ENCODE results near the gene CDCP1.

Gene CDCP1

GRCh38 chr3:45169125-45169904, 23.1 kb upstream of the CDCP1 start:
- Histone ChIP-seq H3K4me1 (ENCODE audit: insufficient read depth, low read length) (peaks cover 26% of the 10 kb centered on the region), H3K27ac (ENCODE audit: low read depth, low read length) (no peak overlapping the region), H3K36me3 (ENCODE audit: insufficient read depth, low read length) (no peaks in the 10 kb centered on the region), H3K9me3 (ENCODE audit: low read length) (no peaks in the 10 kb centered on the region), H3K27me3 (ENCODE audit: control insufficient read depth in 1 of 2, insufficient read depth in 2 of 2, low read length in 2 of 2) (no peaks in the 10 kb centered on the region), H3K9ac (ENCODE audit: low read length) (no peak overlapping the region), H3K4me3 (ENCODE audit: low read depth in 1 of 2, low read length in 2 of 2) (no peak overlapping the region)

GRCh38 chr3:45168451-45168850, 22.3 kb upstream of the CDCP1 start:
- Histone ChIP-seq H3K4me1 (ENCODE audit: insufficient read depth, low read length) (peaks cover 17% of the 10 kb centered on the region), H3K27ac (ENCODE audit: low read depth, low read length) (no peak overlapping the region), H3K36me3 (ENCODE audit: insufficient read depth, low read length) (no peaks in the 10 kb centered on the region)

GRCh38 chr3:45167011-45167911, 21.1 kb upstream of the CDCP1 start:
- no peaks in the 10 kb centered on the region for H3K36me3 ChIP-seq (ENCODE audit: insufficient read depth, low read length)
- no peaks in the 10 kb centered on the region for H3K9me3 ChIP-seq (ENCODE audit: low read length)
- H3K27ac ChIP-seq (ENCODE audit: low read depth, low read length), result no peak overlapping the region
- H3K9ac ChIP-seq (ENCODE audit: low read length), result no peak overlapping the region
- peaks cover 14% of the 10 kb centered on the region for H3K4me1 ChIP-seq (ENCODE audit: insufficient read depth, low read length)
- no peaks in the 10 kb centered on the region for H3K27me3 ChIP-seq (ENCODE audit: control insufficient read depth in 1 of 2, insufficient read depth in 2 of 2, low read length in 2 of 2)
- no peak overlapping the region for H3K4me3 ChIP-seq (ENCODE audit: low read depth in 1 of 2, low read length in 2 of 2)

More at GRCh38 chr3:45168451-45168850, 22.3 kb upstream of the CDCP1 start:
- H3K9me3 ChIP-seq (ENCODE audit: low read length), result no peaks in the 10 kb centered on the region
- H3K9ac ChIP-seq (ENCODE audit: low read length), result no peak overlapping the region
- H3K4me3 ChIP-seq (ENCODE audit: low read depth in 1 of 2, low read length in 2 of 2), result no peak overlapping the region
- no peaks in the 10 kb centered on the region for H3K27me3 ChIP-seq (ENCODE audit: control insufficient read depth in 1 of 2, insufficient read depth in 2 of 2, low read length in 2 of 2)

DNA sequence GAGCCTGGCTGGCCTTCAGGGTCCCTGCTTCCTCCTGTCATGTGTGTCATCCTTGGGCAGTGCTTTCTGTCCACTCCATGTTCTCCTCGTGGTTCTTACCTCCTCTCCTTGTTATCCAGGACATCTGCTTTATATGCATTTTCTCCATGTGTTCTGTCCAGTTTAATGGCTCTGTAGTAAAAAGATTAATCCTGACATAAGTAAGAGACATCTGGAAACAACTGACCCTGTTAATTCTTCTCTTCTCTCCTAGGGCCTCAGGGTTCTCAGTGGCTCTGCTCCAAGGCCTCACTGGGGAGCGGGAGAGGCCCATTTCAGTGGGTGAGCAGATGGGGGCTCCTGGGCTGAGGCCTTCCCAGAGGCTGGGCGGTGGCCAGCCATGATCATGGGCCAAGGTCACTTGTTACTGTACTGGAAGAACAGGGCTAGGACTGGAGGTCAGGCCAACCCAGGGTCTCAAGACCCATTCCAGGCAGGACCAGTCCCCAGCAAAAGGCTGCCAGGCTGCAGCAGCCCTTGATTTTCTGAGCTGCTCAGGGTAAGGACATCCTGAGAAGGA, 20.2 kb upstream of the CDCP1 start:
- no peak overlapping the region for H3K4me3 ChIP-seq (ENCODE audit: low read depth in 1 of 2, low read length in 2 of 2)
- H3K27ac ChIP-seq (ENCODE audit: low read depth, low read length), result no peak overlapping the region

DNA sequence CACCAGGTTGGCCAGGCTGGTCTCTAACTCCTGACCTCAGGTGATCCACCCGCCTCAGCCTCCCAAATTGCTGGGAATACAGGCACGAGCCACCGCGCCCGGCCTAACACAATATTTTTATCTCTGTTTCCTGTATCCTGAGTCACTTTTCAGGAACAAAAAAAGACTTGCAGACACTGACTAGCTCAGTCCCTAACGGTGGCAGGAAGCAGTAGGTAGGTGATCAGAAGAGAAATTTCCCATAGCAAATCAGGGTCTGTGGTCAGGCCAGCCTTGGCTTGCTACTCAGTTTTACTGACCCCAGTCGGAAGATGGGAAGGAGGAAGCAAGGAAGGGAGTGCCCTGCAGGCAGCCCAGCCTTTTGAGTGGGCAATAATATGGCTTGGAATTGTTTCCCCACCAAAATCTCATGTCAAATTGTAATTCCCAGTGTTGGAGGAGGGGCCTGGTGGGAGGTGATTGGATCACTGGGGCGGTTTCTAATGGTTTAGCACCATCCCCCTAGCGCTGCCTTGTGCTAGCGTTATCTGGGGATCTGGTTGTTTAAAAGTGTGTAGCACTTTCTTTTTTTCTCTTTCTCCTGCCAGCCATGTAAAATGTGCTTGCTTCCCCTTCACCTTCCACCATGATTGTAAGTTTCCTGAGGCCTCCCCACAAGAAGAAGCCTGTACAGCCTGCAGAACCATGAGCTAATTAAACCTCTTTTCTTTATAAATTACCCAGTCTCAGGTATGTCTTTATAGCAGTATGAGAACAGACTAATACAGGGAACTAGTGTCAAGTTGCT, 19.5 kb upstream of the CDCP1 start:
- H3K36me3 ChIP-seq (ENCODE audit: insufficient read depth, low read length), result no peaks in the 10 kb centered on the region
- no peak overlapping the region for H3K27ac ChIP-seq (ENCODE audit: low read depth, low read length)
- no peaks in the 10 kb centered on the region for H3K9me3 ChIP-seq (ENCODE audit: low read length)
- no peaks in the 10 kb centered on the region for H3K27me3 ChIP-seq (ENCODE audit: control insufficient read depth in 1 of 2, insufficient read depth in 2 of 2, low read length in 2 of 2)
- H3K4me1 ChIP-seq (ENCODE audit: insufficient read depth, low read length), result peaks cover 13% of the 10 kb centered on the region
- H3K4me3 ChIP-seq (ENCODE audit: low read depth in 1 of 2, low read length in 2 of 2), result no peak overlapping the region
- H3K9ac ChIP-seq (ENCODE audit: low read length), result no peak overlapping the region

More for the DNA sequence above, 20.2 kb upstream of the CDCP1 start:
- Histone ChIP-seq H3K4me1 (ENCODE audit: insufficient read depth, low read length) (peaks cover 14% of the 10 kb centered on the region), H3K9ac (ENCODE audit: low read length) (no peak overlapping the region), H3K36me3 (ENCODE audit: insufficient read depth, low read length) (no peaks in the 10 kb centered on the region), H3K9me3 (ENCODE audit: low read length) (no peaks in the 10 kb centered on the region), H3K27me3 (ENCODE audit: control insufficient read depth in 1 of 2, insufficient read depth in 2 of 2, low read length in 2 of 2) (no peaks in the 10 kb centered on the region)

GRCh38 chr3:45164056-45164455, 17.9 kb upstream of the CDCP1 start:
- Histone ChIP-seq H3K4me1 (ENCODE audit: insufficient read depth, low read length) (no peaks in the 10 kb centered on the region), H3K27me3 (ENCODE audit: control insufficient read depth in 1 of 2, insufficient read depth in 2 of 2, low read length in 2 of 2) (no peaks in the 10 kb centered on the region), H3K9ac (ENCODE audit: low read length) (no peak overlapping the region), H3K4me3 (ENCODE audit: low read depth in 1 of 2, low read length in 2 of 2) (no peak overlapping the region), H3K36me3 (ENCODE audit: insufficient read depth, low read length) (no peaks in the 10 kb centered on the region), H3K9me3 (ENCODE audit: low read length) (no peaks in the 10 kb centered on the region), H3K27ac (ENCODE audit: low read depth, low read length) (no peak overlapping the region)

DNA sequence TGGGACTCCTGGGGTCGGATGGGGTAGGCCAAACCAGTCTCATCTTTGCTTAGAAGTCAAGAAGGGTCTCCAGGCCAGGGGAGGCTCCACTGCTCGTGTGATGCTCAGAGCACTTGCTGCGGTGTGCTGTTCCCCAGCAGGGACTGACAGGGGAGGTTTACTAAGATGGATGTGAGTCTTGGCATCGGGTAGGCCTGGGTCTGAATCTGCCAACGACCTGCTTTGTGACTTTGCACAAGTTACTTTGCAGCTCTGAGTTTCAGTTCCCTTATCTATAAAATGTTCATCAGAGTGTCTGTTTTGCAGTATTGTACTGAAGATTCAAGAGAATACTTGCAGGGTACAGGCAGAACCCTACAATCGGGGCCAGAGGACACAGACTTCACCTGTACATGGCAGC, 17.3 kb upstream of the CDCP1 start:
- Histone ChIP-seq H3K36me3 (ENCODE audit: insufficient read depth, low read length) (no peaks in the 10 kb centered on the region), H3K4me3 (ENCODE audit: low read depth in 1 of 2, low read length in 2 of 2) (no peak overlapping the region), H3K9ac (ENCODE audit: low read length) (no peak overlapping the region), H3K27ac (ENCODE audit: low read depth, low read length) (no peak overlapping the region), H3K9me3 (ENCODE audit: low read length) (no peaks in the 10 kb centered on the region), H3K4me1 (ENCODE audit: insufficient read depth, low read length) (no peaks in the 10 kb centered on the region), H3K27me3 (ENCODE audit: control insufficient read depth in 1 of 2, insufficient read depth in 2 of 2, low read length in 2 of 2) (no peaks in the 10 kb centered on the region)

DNA sequence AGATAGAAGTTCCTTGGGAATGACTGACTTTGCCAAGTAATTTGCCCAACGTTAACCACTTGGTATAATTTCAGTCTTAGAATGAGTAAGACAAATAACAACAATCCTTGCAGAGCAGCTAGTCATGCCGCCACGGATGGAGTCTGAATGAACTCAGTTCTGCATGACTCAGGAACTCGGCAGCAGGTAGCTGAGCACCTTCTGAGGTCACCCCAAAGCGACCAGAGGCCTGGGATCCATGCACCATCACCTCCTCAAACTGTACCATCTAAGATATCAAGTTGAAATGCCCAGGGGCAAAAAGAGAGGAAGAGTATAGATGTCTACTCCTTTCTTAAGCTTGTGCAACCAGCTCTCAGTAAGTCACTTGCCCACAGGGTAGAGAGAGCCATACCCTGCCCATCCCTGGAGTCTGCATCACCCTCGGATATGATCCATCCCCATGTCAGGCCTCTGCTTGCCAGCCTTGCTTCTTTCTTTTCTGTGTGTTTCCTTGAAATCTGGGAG, 8.5 kb upstream of the CDCP1 start:
- no peak overlapping the region for H3K4me3 ChIP-seq (ENCODE audit: low read depth in 1 of 2, low read length in 2 of 2)
- no peak overlapping the region for H3K9ac ChIP-seq (ENCODE audit: low read length)
- H3K27ac ChIP-seq (ENCODE audit: low read depth, low read length), result no peak overlapping the region
- H3K9me3 ChIP-seq (ENCODE audit: low read length), result no peaks in the 10 kb centered on the region
- H3K27me3 ChIP-seq (ENCODE audit: control insufficient read depth in 1 of 2, insufficient read depth in 2 of 2, low read length in 2 of 2), result no peaks in the 10 kb centered on the region
- H3K4me1 ChIP-seq (ENCODE audit: insufficient read depth, low read length), result no peaks in the 10 kb centered on the region
- H3K36me3 ChIP-seq (ENCODE audit: insufficient read depth, low read length), result no peaks in the 10 kb centered on the region

DNA sequence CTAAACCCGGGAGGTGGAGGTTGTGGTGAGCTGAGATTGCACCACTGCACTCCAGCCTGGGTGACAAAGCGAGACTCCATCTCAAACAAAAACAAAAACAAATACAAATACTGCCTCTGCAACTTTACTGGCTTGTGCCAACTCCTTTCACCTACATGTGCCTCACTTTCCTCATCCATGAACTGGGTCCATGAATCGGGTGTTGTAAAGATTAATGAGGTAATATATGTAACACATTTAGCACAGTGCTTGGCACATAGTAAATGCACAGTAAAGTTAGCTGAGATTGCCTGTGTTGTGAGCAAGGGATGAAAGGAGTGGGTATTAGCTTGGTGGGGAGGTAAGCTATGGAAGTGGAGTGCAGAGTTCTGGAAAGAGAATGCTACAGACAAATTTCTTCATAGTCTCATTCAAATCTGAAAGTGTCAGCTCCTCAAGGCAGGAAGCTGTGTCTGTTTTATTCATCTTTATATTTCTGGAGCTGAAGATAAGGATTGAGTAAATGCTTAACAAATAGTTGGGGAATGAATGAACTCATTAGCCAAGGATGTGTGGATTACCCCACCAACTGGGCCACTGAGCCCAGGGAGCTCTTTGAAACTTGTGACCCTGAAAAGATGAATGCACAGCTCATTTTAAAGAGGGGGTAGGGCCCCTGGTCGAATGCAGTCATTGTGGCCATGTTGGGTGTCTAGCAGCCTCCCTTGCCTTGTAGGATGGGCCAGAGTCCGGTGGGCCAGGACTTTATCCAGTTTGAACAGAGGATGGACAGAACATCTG, 7.7 kb upstream of the CDCP1 start:
- no peaks in the 10 kb centered on the region for H3K36me3 ChIP-seq (ENCODE audit: insufficient read depth, low read length)
- H3K4me3 ChIP-seq (ENCODE audit: low read depth in 1 of 2, low read length in 2 of 2), result no peak overlapping the region
- no peaks in the 10 kb centered on the region for H3K27me3 ChIP-seq (ENCODE audit: control insufficient read depth in 1 of 2, insufficient read depth in 2 of 2, low read length in 2 of 2)
- no peaks in the 10 kb centered on the region for H3K4me1 ChIP-seq (ENCODE audit: insufficient read depth, low read length)
- H3K27ac ChIP-seq (ENCODE audit: low read depth, low read length), result no peak overlapping the region
- no peaks in the 10 kb centered on the region for H3K9me3 ChIP-seq (ENCODE audit: low read length)
- no peak overlapping the region for H3K9ac ChIP-seq (ENCODE audit: low read length)

GRCh38 chr3:45152307-45152706, 6.1 kb upstream of the CDCP1 start:
- Histone ChIP-seq H3K36me3 (ENCODE audit: insufficient read depth, low read length) (no peaks in the 10 kb centered on the region), H3K4me3 (ENCODE audit: low read depth in 1 of 2, low read length in 2 of 2) (no peak overlapping the region), H3K27ac (ENCODE audit: low read depth, low read length) (no peak overlapping the region), H3K4me1 (ENCODE audit: insufficient read depth, low read length) (no peaks in the 10 kb centered on the region), H3K9ac (ENCODE audit: low read length) (no peak overlapping the region), H3K9me3 (ENCODE audit: low read length) (no peaks in the 10 kb centered on the region), H3K27me3 (ENCODE audit: control insufficient read depth in 1 of 2, insufficient read depth in 2 of 2, low read length in 2 of 2) (no peaks in the 10 kb centered on the region)

Measured in muscle layer of colon (tissue), 2 donors.